Ascending aorta (tissue), 2 donors: ENCODE results near the gene APLNR. TPM values are rescaled to one million over a fixed set of nuclear protein-coding genes. Genes with fewer than 3 reads are reported as not detected.

Source experiments
- DNase-seq, 2 donors: peaks; one replicate each; pipeline ENCODE4 v3.0.0-alpha.2; 2019; ENCODE audit warnings: low spot score in 2 of 2
- H3K27ac ChIP-seq, 2 donors: fragments of 200-600 bp; sonication (generic); one replicate each; pipeline ENCODE4 v1.5.1; 2016 to 2017; ENCODE audit warnings: mild to moderate bottlenecking in 1 of 2
- H3K27me3 ChIP-seq: fragments of 200-600 bp; sonication (generic); one replicate; pipeline ENCODE4 v1.5.1; 2017
- H3K36me3 ChIP-seq, 2 donors: fragments of 200-600 bp; sonication (generic); one replicate each; pipeline ENCODE4 v1.5.1; 2016
- H3K4me1 ChIP-seq, 2 donors: fragments of 200-600 bp; sonication (generic); one replicate each; pipeline ENCODE4 v1.5.1; 2016 to 2017; ENCODE audit warnings: mild to moderate bottlenecking in 1 of 2
- H3K4me3 ChIP-seq, 2 donors: fragments of 200-600 bp; sonication (generic); one replicate each; pipeline ENCODE4 v1.5.1; 2016 to 2017; ENCODE audit warnings: mild to moderate bottlenecking in 1 of 2
- H3K9me3 ChIP-seq, 2 donors: fragments of 200-600 bp; sonication (generic); one replicate each; pipeline ENCODE4 v1.5.1; 2016
- CTCF ChIP-seq, 3 experiments: fragments of 200-600 bp in 2 of 3; fragments of 450-650 bp in 1 of 3; sonication (generic) in 2 of 3; IDR thresholded peaks; one replicate each; pipeline ENCODE4 v1.5.1; 2016 to 2019; ENCODE audit warnings: antibody characterized with exemption in 3 of 3, mild to moderate bottlenecking in 1 of 3, moderate library complexity in 1 of 3
- intact Hi-C: fragments of 100-400 bp; cut with DNase I; formaldehyde crosslinking; loops from one replicate; pipeline ENCODE4 v1.15.1; 2023
- total RNA-seq: library from RNA; depleted of rRNA; stranded (reverse); fragments of >200 nt; gene quantifications from one replicate; pipeline ENCODE4 v1.1.0, GENCODE V29; 2016

APLNR gene
- total RNA-seq, 1 donor from 2014 or later, result 15.1 TPM

DNA sequence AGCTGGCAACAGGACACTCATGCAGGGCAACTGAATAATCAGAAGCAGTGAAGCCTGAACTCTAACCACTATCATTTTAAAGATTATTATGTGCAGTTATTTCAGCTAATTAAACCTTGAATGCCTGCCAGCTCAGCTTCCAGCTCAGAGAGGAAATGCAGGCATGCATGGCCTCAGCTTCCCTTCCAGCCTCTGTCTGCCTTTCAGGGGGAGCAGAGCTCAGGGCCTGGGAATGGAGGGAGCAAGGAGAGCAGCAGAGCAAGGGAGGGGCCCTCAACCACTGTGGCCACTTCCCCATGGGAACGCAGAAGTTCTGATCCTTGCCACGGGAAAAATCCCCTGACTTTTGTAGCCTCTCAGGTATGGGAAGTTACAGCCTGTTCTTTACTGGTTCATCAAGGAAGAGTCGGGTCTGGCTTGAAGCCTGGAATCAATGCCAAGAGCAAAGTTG lies 32.5 kb upstream of the APLNR start:
- no peak for DNase-seq
- intact Hi-C loops, result no loop called here

DNA sequence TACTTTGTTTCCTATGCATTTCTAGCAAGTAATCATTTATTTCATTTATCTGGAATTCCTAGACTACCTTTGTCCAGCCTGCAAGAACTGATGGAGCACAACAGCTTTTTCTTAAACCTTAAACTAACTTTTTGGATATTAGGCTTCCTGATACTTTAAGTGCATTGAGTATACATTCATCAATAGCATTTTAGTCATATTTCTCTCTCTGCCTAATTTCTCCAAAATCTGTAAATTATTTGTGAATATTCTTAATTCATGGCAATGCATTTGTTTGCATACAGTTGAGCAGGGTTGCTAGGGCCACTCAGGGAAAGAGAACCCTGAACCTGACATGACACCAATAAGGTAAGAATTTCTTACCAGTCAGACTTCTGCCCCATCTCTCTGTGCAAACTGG lies 29.1 kb upstream of the APLNR start:
- no peaks in the 10 kb centered on the region for H3K36me3 ChIP-seq
- TF ChIP-seq CTCF (IDR thresholded peaks at IDR 0.05), result no peak
- intact Hi-C loops, result no loop called here

More for the DNA sequence above, 32.5 kb upstream of the APLNR start:
- no peaks in the 10 kb centered on the region for H3K4me1 ChIP-seq
- no peaks in the 10 kb centered on the region for H3K27me3 ChIP-seq
- peaks cover 0 to 6% of the 10 kb centered on the region in 2 donors for H3K9me3 ChIP-seq
- TF ChIP-seq CTCF (IDR thresholded peaks at IDR 0.05), result no peak
- H3K36me3 ChIP-seq, result no peaks in the 10 kb centered on the region
- no peak overlapping the region for H3K4me3 ChIP-seq
- H3K27ac ChIP-seq, result no peak overlapping the region

DNA sequence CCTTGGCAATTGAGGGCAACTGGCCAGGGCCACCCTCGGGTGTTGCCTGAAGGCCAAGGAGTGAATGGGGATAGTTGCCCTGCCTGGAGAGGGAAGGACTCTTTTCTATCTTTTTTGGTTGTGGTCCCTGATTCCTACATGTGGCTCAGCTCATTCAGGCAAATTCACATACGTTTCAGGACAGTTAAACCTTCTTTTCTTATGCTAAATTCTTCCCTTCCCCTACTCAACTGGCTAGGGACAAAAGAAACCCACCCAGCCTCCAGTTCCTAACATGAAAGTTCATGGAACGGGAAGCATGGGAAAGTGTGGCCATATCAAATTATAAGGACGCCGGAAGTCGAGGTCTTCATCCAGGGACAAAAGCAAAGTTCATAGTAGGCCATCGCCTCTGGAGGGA lies 26.3 kb upstream of the APLNR start:
- H3K27ac ChIP-seq, result no peak overlapping the region

More for the DNA sequence above, 29.1 kb upstream of the APLNR start:
- Histone ChIP-seq H3K9me3 (no peaks in the 10 kb centered on the region), H3K27me3 (no peaks in the 10 kb centered on the region), H3K4me1 (no peaks in the 10 kb centered on the region), H3K4me3 (no peak overlapping the region), H3K27ac (no peak overlapping the region)
- DNase-seq, result no peak

GRCh38 chr11:57262157-57262556 lies 25.1 kb upstream of the APLNR start:
- intact Hi-C loops, result no loop called here
- Histone ChIP-seq H3K4me3 (no peak overlapping the region), H3K27ac (no peak overlapping the region), H3K27me3 (no peaks in the 10 kb centered on the region), H3K36me3 (no peaks in the 10 kb centered on the region), H3K4me1 (no peaks in the 10 kb centered on the region), H3K9me3 (no peaks in the 10 kb centered on the region)
- DNase-seq, result no peak
- no peak for TF ChIP-seq CTCF (IDR thresholded peaks at IDR 0.05)

More for the DNA sequence above, 26.3 kb upstream of the APLNR start:
- Histone ChIP-seq H3K4me3 (no peak overlapping the region), H3K9me3 (no peaks in the 10 kb centered on the region), H3K4me1 (no peaks in the 10 kb centered on the region), H3K27me3 (no peaks in the 10 kb centered on the region), H3K36me3 (no peaks in the 10 kb centered on the region)
- intact Hi-C loops, result no loop called here
- TF ChIP-seq CTCF (IDR thresholded peaks at IDR 0.05), result no peak
- DNase-seq, result no peak

DNA sequence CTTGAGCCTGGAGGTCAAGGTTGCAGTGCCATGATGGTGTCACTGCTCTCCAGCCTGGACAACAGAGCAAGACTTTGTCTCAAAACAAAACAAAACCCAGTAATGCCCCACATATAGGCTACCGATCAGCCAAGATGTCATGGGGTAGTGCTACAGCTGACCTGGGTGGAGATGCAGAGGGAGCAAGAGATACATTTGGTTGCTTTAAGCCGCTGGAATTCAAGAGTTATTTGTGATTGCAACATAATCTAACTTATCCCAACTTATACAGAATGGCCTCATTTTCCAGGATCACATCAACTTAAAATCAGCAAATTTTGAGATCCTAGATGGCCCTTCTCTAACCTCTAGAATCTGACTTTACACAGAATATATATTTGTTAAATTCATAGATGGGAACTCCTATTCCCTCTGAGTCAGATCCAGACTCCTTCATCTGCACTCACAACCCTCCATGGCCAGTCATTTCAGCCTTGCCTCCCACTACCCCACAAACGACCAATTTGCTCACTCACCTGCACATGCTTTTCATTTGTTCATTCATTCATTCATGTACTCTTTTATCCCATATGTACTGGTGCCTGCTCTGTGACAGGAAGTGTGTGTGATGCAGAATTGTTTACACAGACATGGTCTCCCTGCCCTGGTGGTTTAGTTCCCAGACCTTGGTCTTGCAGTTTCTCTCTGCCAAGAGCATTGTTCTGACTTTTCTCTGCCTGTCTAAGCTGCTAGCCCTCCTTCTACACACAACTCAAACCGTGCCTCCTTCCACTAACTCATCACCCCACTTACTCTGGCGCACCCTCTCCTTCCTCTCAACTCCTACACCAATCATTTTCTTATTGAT lies 24.1 kb upstream of the APLNR start:
- H3K9me3 ChIP-seq, result peaks cover 0 to 8% of the 10 kb centered on the region in 2 donors
- H3K4me1 ChIP-seq, result no peaks in the 10 kb centered on the region
- no peak for DNase-seq
- no peaks in the 10 kb centered on the region for H3K27me3 ChIP-seq
- H3K36me3 ChIP-seq, result no peaks in the 10 kb centered on the region
- H3K4me3 ChIP-seq, result no peak overlapping the region
- intact Hi-C loops, result no loop called here
- TF ChIP-seq CTCF (IDR thresholded peaks at IDR 0.05), result no peak
- H3K27ac ChIP-seq, result no peak overlapping the region
